ENCODE results near the gene PSMD13. TPM values are rescaled to one million over a fixed set of nuclear protein-coding genes. Genes with fewer than 3 reads are reported as not detected.
"Not testable (repeated sequence)": the region's sequence is repeated elsewhere in the genome, so short reads cannot be mapped to it uniquely, and the experiment has no call there.

PSMD13 gene
- total and polyA plus RNA-seq, 3 experiments from 2014 or later = 218 to 237 (median 235) TPM

DNA sequence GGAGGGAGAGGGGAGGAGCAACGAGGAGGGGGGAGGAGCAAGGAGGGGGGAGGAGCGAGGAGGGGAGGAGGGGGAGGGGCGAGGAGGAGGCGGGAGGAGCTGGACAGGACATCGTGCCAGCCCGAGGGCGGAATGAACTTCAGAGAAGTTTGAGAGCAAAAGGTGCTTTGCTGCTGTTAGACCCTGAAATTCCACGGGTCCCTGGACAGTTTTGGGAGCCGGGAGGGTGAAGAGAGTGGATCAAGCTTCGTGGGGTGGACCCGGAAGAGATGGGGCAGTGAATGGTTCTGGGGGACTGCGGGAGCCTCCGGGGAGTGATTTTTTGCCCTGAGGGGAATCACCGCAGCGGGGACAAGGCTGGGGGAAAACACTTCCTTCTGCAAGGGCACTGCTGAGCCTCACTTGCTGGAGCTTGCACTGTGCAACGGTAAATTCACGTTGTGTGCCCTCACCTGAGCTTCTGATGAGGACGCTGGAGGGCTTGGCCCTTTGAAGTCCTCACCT is 30.8 kb downstream of the PSMD13 start:
- ChIA-PET CTCF (interaction anchor here (0.8 to 4.3 kb wide), 10 partner anchors 13 to 183 kb away, joined by 3 to 49 read pairs (median 4); partner anchors contain the start of genes BET1L, NLRP6, PGGHG and PSMD13), POLR2A (interaction anchor here (1.0 to 3.9 kb wide), 14 partner anchors 13 to 239 kb away, joined by 4 to 71 read pairs (median 6); partner anchors contain the start of genes BET1L, NLRP6, PGGHG and PSMD13)
- Mint-ChIP-seq H3K36me3 (peaks cover 0 to 4% (median 0%) of the 10 kb centered on the region in 3 donors), H3K4me1 (peaks cover 30 to 43% (median 31%) of the 10 kb centered on the region in 3 donors), H3K27me3 (peaks cover 0 to 2% of the 10 kb centered on the region in 2 donors), H3K27ac (peak overlapping the region; percentile 92 to 100 (median 97)), H3K4me3 (peak overlapping the region; percentile 84 to 94 (median 90)), H3K9me3 (peaks cover 0 to 3% (median 0%) of the 10 kb centered on the region in 5 donors)
- DNase-seq = peak; percentile 59 to 77 (median 69)
- no peaks in the 10 kb centered on the region for H3K36me3 ChIP-seq (ENCODE audit: insufficient read depth, low read length)
- no peaks in the 10 kb centered on the region for H3K9me3 ChIP-seq (ENCODE audit: low read length)
- peaks cover 22% of the 10 kb centered on the region for H3K4me1 ChIP-seq (ENCODE audit: insufficient read depth, low read length)
- H3K4me3 ChIP-seq (ENCODE audit: low read length) = peak overlapping the region; percentile 49
- H3K27ac ChIP-seq (ENCODE audit: low read depth, low read length) = peak overlapping the region; percentile 78
- no peaks in the 10 kb centered on the region for H3K27me3 ChIP-seq (ENCODE audit: insufficient read depth, low read length, poor library complexity, severe bottlenecking)

- CTCF ChIA-PET = interaction anchor here (0.8 to 4.3 kb wide), 10 partner anchors 12 to 182 kb away, joined by 3 to 49 read pairs (median 5); partner anchors contain the start of genes BET1L, NLRP6, PGGHG and PTDSS2
- H3K36me3 ChIP-seq (ENCODE audit: insufficient read depth, low read length); H3K27me3 Mint-ChIP-seq; H3K36me3 Mint-ChIP-seq; H3K9me3 ChIP-seq (ENCODE audit: low read length); H3K27me3 ChIP-seq (ENCODE audit: insufficient read depth, low read length, poor library complexity, severe bottlenecking); H3K9me3 Mint-ChIP-seq: not testable (repeated sequence)
- DNase-seq = peak; percentile 56 to 83 (median 61)
- H3K27ac Mint-ChIP-seq = peak overlapping the region; percentile 89 to 100 (median 96)
- POLR2A ChIA-PET = interaction anchor here (0.6 to 3.9 kb wide), 14 partner anchors 11 to 238 kb away, joined by 3 to 71 read pairs (median 6); partner anchors contain the start of genes BET1L, NLRP6, PGGHG and PSMD13
- peak overlapping the region; percentile 84 to 94 (median 90) for H3K4me3 Mint-ChIP-seq
- peaks cover 30 to 43% (median 31%) of the 10 kb centered on the region in 3 donors for H3K4me1 Mint-ChIP-seq
- Histone ChIP-seq H3K4me1 (ENCODE audit: insufficient read depth, low read length) (peaks cover 22% of the 10 kb centered on the region), H3K4me3 (ENCODE audit: low read length) (peak overlapping the region; percentile 49), H3K27ac (ENCODE audit: low read depth, low read length) (peak overlapping the region; percentile 78)
Measured at GRCh38 chr11:268716-269145, 32.0 kb downstream of the PSMD13 start.

DNA sequence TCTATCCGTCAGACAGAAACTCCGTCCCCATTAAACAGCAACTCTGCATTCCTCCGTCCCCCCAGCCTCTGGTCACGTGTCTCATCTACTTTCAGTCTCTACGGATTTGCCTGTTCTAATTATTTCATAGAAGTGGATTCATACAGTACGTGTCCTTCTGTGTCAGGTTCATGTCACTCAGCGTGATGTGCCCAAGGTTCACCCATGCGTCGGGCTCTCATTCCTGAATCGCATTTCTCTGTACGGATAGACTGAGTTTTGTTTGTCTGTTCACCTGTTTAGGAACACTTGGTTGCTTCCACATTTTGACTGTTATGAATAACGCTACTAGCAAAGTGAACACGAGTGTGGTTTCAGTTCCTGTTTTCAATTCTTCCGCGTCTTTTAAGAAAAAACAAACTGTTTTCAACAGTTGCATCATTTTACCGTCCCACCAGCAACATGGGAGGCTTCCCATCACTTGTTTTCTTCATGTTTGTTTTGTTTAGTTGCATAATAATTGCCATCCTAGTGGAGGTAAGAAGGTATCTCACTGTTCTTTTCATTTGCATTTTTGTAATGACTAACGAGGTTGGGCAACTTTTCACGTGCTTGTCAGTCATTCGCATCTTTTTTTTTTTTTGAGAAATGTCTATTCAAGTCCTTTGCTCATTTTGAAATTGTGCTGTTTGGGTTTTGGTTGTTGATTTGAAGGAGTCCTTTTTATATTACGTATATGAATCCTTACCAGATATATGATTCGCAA is 32.5 kb downstream of the PSMD13 start:
- Histone ChIP-seq H3K27me3 (ENCODE audit: insufficient read depth, low read length, poor library complexity, severe bottlenecking) (no peaks in the 10 kb centered on the region), H3K4me3 (ENCODE audit: low read length) (peak overlapping the region; percentile 49), H3K9me3 (ENCODE audit: low read length) (no peaks in the 10 kb centered on the region), H3K27ac (ENCODE audit: low read depth, low read length) (peak overlapping the region; percentile 78), H3K4me1 (ENCODE audit: insufficient read depth, low read length) (peaks cover 22% of the 10 kb centered on the region), H3K36me3 (ENCODE audit: insufficient read depth, low read length) (no peaks in the 10 kb centered on the region)
- H3K36me3 Mint-ChIP-seq = peaks cover 0 to 4% (median 0%) of the 10 kb centered on the region in 3 donors
- H3K9me3 Mint-ChIP-seq = peaks cover 0 to 3% (median 0%) of the 10 kb centered on the region in 5 donors
- peak overlapping the region; percentile 84 to 94 (median 90) for H3K4me3 Mint-ChIP-seq
- H3K27me3 Mint-ChIP-seq = peaks cover 0 to 2% of the 10 kb centered on the region in 2 donors
- DNase-seq = peak; percentile 24 to 88 (median 72)
- ChIA-PET POLR2A (interaction anchor here (0.6 to 3.9 kb wide), 10 partner anchors 11 to 237 kb away, joined by 3 to 71 read pairs (median 10); partner anchors contain the start of genes BET1L, NLRP6, PGGHG and PSMD13), CTCF (interaction anchor here (0.9 to 3.7 kb wide), 4 partner anchors 12 to 85 kb away, joined by 3 to 49 read pairs (median 10); partner anchors contain the start of genes NLRP6 and PGGHG)
- peak overlapping the region; percentile 89 to 100 (median 96) for H3K27ac Mint-ChIP-seq
- peaks cover 30 to 43% (median 31%) of the 10 kb centered on the region in 3 donors for H3K4me1 Mint-ChIP-seq

- Mint-ChIP-seq H3K9me3 (peaks cover 0 to 3% (median 0%) of the 10 kb centered on the region in 5 donors), H3K4me3 (peak overlapping the region in 1 of 7 donors; percentile 11), H3K36me3 (peaks cover 0 to 4% (median 0%) of the 10 kb centered on the region in 3 donors), H3K27me3 (peaks cover 0 to 2% of the 10 kb centered on the region in 2 donors), H3K27ac (peak overlapping the region in 4 of 8 donors; percentile 4 to 95 (median 90)), H3K4me1 (peaks cover 30 to 43% (median 31%) of the 10 kb centered on the region in 3 donors)
- Histone ChIP-seq H3K36me3 (ENCODE audit: insufficient read depth, low read length) (no peaks in the 10 kb centered on the region), H3K27me3 (ENCODE audit: insufficient read depth, low read length, poor library complexity, severe bottlenecking) (no peaks in the 10 kb centered on the region), H3K9me3 (ENCODE audit: low read length) (no peaks in the 10 kb centered on the region), H3K27ac (ENCODE audit: low read depth, low read length) (no peak overlapping the region), H3K4me1 (ENCODE audit: insufficient read depth, low read length) (peaks cover 22% of the 10 kb centered on the region), H3K4me3 (ENCODE audit: low read length) (no peak overlapping the region)
- ChIA-PET CTCF (interaction anchor here (1.1 to 2.6 kb wide), 2 partner anchors 10 to 20 kb away, joined by 7 to 13 read pairs; no protein-coding TSS in a partner anchor), POLR2A (interaction anchor here (1.7 kb wide), 1 partner anchor 10 kb away, joined by 4 read pairs; no protein-coding TSS in a partner anchor)
- DNase-seq = no peak
Measured at GRCh38 chr11:270451-271318, 33.9 kb downstream of the PSMD13 start.

- Mint-ChIP-seq H3K27me3 (peaks cover 0 to 2% of the 10 kb centered on the region in 2 donors), H3K4me3 (no peak overlapping the region), H3K27ac (peak overlapping the region in 2 of 8 donors; percentile 51 to 83), H3K9me3 (peaks cover 0 to 3% (median 0%) of the 10 kb centered on the region in 5 donors), H3K4me1 (peaks cover 30 to 43% (median 31%) of the 10 kb centered on the region in 3 donors), H3K36me3 (peaks cover 0 to 4% (median under 1%) of the 10 kb centered on the region in 3 donors)
- no peak for DNase-seq
- POLR2A ChIA-PET = interaction anchor here (0.6 to 1.7 kb wide), 3 partner anchors 9 to 18 kb away, joined by 4 to 8 read pairs (median 5); partner anchors contain the start of gene PGGHG
- Histone ChIP-seq H3K4me1 (ENCODE audit: insufficient read depth, low read length) (peaks cover 22% of the 10 kb centered on the region), H3K4me3 (ENCODE audit: low read length) (no peak overlapping the region), H3K36me3 (ENCODE audit: insufficient read depth, low read length) (no peaks in the 10 kb centered on the region), H3K27me3 (ENCODE audit: insufficient read depth, low read length, poor library complexity, severe bottlenecking) (no peaks in the 10 kb centered on the region), H3K9me3 (ENCODE audit: low read length) (no peaks in the 10 kb centered on the region), H3K27ac (ENCODE audit: low read depth, low read length) (no peak overlapping the region)
- CTCF ChIA-PET = interaction anchor here (1.1 to 2.6 kb wide), 2 partner anchors 9 to 20 kb away, joined by 7 to 13 read pairs; no protein-coding TSS in a partner anchor
Measured at GRCh38 chr11:271319-271715, 34.5 kb downstream of the PSMD13 start.

- POLR2A ChIA-PET = interaction anchor here (0.6 to 1.7 kb wide), 3 partner anchors 8 to 17 kb away, joined by 4 to 8 read pairs (median 5); partner anchors contain the start of gene PGGHG
- CTCF ChIA-PET = interaction anchor here (1.0 to 2.6 kb wide), 3 partner anchors 8 to 22 kb away, joined by 3 to 13 read pairs (median 7); no protein-coding TSS in a partner anchor
- no peak overlapping the region for H3K4me3 Mint-ChIP-seq
- H3K27ac Mint-ChIP-seq = peak overlapping the region in 2 of 8 donors; percentile 35 to 79
- peaks cover 26 to 40% (median 29%) of the 10 kb centered on the region in 3 donors for H3K4me1 Mint-ChIP-seq
- H3K27me3 ChIP-seq (ENCODE audit: insufficient read depth, low read length, poor library complexity, severe bottlenecking) = no peaks in the 10 kb centered on the region
- no peak for DNase-seq
- no peaks in the 10 kb centered on the region for H3K36me3 ChIP-seq (ENCODE audit: insufficient read depth, low read length)
- H3K4me1 ChIP-seq (ENCODE audit: insufficient read depth, low read length) = peaks cover 22% of the 10 kb centered on the region
- H3K9me3 ChIP-seq (ENCODE audit: low read length) = no peaks in the 10 kb centered on the region
- peaks cover 3 to 7% (median 6%) of the 10 kb centered on the region in 3 donors for H3K36me3 Mint-ChIP-seq
- H3K9me3 Mint-ChIP-seq = peaks cover 0 to 4% (median 0%) of the 10 kb centered on the region in 5 donors
- H3K27ac ChIP-seq (ENCODE audit: low read depth, low read length) = no peak overlapping the region
- H3K27me3 Mint-ChIP-seq = peaks cover 0 to 2% of the 10 kb centered on the region in 2 donors
- no peak overlapping the region for H3K4me3 ChIP-seq (ENCODE audit: low read length)
Measured at GRCh38 chr11:272195-272930, 35.6 kb downstream of the PSMD13 start.

Data from CD8-positive, alpha-beta memory T cell (primary cell).